Common myeloid progenitor, CD34-positive (primary cell): ENCODE data around the gene RAB4A.

Source experiments
- CTCF ChIA-PET: fragments of 350-600 bp; sonication (Branson Sonifier 250); formaldehyde crosslinking; loops from one replicate; lab custom pipeline; 2021; ENCODE audit warnings: antibody characterized with exemption; lab: Charles Lee
- POLR2A ChIA-PET: fragments of 350-600 bp; sonication (Branson Sonifier 250); formaldehyde crosslinking; loops from one replicate; lab custom pipeline; 2021; ENCODE audit warnings: antibody characterized with exemption; lab: Charles Lee
- DNase-seq, 3 donors: peaks; one replicate each; pipeline versions ENCODE4 v3.0.0 to v3.0.0-alpha.2; 2013
- H3K27ac ChIP-seq, 2 experiments: 1 replicate in 1 of 2; 2 replicates in 1 of 2; pipeline ENCODE4 v1.7.0; 2013; ENCODE audit warnings: inconsistent platforms in 2 of 2, low read length in 2 of 2, mild to moderate bottlenecking in 2 of 2, low read depth in 1 of 2, moderate library complexity in 1 of 2; ENCODE audit not compliant: severe bottlenecking in 2 of 2, insufficient read depth in 1 of 2, poor library complexity in 1 of 2
- H3K27me3 ChIP-seq, 5 experiments: replicated peaks in 2 of 5; 1 replicate in 3 of 5; 2 replicates in 2 of 5; pipeline versions ENCODE4 v1.6.1 to v1.7.0; 2013; ENCODE audit warnings: low read length in 4 of 5, mild to moderate bottlenecking in 2 of 5, moderate library complexity in 2 of 5, inconsistent platforms in 1 of 5; ENCODE audit not compliant: insufficient read depth in 5 of 5, control insufficient read depth in 4 of 5
- H3K36me3 ChIP-seq, 4 experiments: 1 replicate in 2 of 4; 2 replicates in 2 of 4; pipeline versions ENCODE4 v1.6.1 to v1.7.0; 2013; ENCODE audit warnings: low read length in 3 of 4, control low read depth in 1 of 4, mild to moderate bottlenecking in 1 of 4; ENCODE audit not compliant: control insufficient read depth in 4 of 4, insufficient read depth in 4 of 4
- H3K4me1 ChIP-seq, 4 experiments: 1 replicate in 3 of 4; 2 replicates in 1 of 4; pipeline versions ENCODE4 v1.6.1 to v1.7.1; 2013; ENCODE audit warnings: low read length in 3 of 4, mild to moderate bottlenecking in 3 of 4, control low read depth in 1 of 4, inconsistent platforms in 1 of 4, moderate library complexity in 1 of 4; ENCODE audit not compliant: control insufficient read depth in 4 of 4, insufficient read depth in 4 of 4; ENCODE audit errors: control extremely low read depth in 1 of 4
- H3K4me3 ChIP-seq, 7 experiments: 1 replicate in 4 of 7; 2 replicates in 3 of 7; pipeline versions ENCODE4 v1.5.1 to v1.7.0; 2013; ENCODE audit warnings: mild to moderate bottlenecking in 7 of 7, low read length in 6 of 7, moderate library complexity in 6 of 7, inconsistent platforms in 2 of 7, low read depth in 2 of 7, control low read depth in 1 of 7; ENCODE audit not compliant: insufficient read depth in 4 of 7, control insufficient read depth in 1 of 7; ENCODE audit errors: extremely low read depth in 1 of 7
- H3K9me3 ChIP-seq, 5 experiments: 1 replicate in 4 of 5; 2 replicates in 1 of 5; pipeline versions ENCODE4 v1.6.1 to v1.7.1; 2013; ENCODE audit warnings: low read length in 4 of 5, mild to moderate bottlenecking in 2 of 5, inconsistent platforms in 1 of 5, low read depth in 1 of 5, moderate library complexity in 1 of 5; ENCODE audit not compliant: control insufficient read depth in 4 of 5, insufficient read depth in 2 of 5; ENCODE audit errors: control extremely low read depth in 1 of 5
- WGBS: methylation state at CpG from one replicate; pipeline ENCODE4 v1.1.5; 2013; ENCODE audit not compliant: insufficient coverage; 5-methylcytosine and 5-hydroxymethylcytosine counted together

The RAB4A gene

GRCh38 chr1:229349463-229350385 lies 78.8 kb downstream of the RAB4A start:
- peaks cover 0 to 11% (median 5%) of the 10 kb centered on the region in 5 experiments for H3K27me3 ChIP-seq
- ChIA-PET POLR2A (no interaction called here), CTCF (interaction anchor here (1.3 to 3.6 kb wide), 2 partner anchors 21 to 92 kb away, joined by 3 to 14 read pairs; no protein-coding TSS in a partner anchor)
- H3K4me1 ChIP-seq, result peaks cover 0 to 3% (median 0%) of the 10 kb centered on the region in 4 experiments
- peak overlapping the region in 1 of 2 experiments; percentile 39 for H3K27ac ChIP-seq
- 86% methylated on average over 6 of the region's 8 CpGs for WGBS
- DNase-seq, result no peak
- no peaks in the 10 kb centered on the region for H3K36me3 ChIP-seq
- H3K9me3 ChIP-seq, result peaks cover 0 to 7% (median 5%) of the 10 kb centered on the region in 5 experiments
- no peak overlapping the region for H3K4me3 ChIP-seq

- WGBS, result no CpG with 5 or more reads among the region's 2 CpGs
- Histone ChIP-seq H3K36me3 (no peaks in the 10 kb centered on the region), H3K4me1 (no peaks in the 10 kb centered on the region), H3K27ac (no peak overlapping the region), H3K9me3 (peaks cover 0 to 11% (median 6%) of the 10 kb centered on the region in 5 experiments), H3K4me3 (no peak overlapping the region), H3K27me3 (peaks cover 0 to 7% (median 4%) of the 10 kb centered on the region in 5 experiments)
- ChIA-PET CTCF (interaction anchor here (1.3 kb wide), 1 partner anchor 9 kb away, joined by 4 read pairs; no protein-coding TSS in a partner anchor), POLR2A (no interaction called here)
- DNase-seq, result no peak
Measured at GRCh38 chr1:229352975-229353374, 82.1 kb downstream of the RAB4A start.

GRCh38 chr1:229354226-229354625 lies 83.3 kb downstream of the RAB4A start:
- no peaks in the 10 kb centered on the region for H3K36me3 ChIP-seq
- H3K27ac ChIP-seq, result no peak overlapping the region
- no peaks in the 10 kb centered on the region for H3K4me1 ChIP-seq
- H3K4me3 ChIP-seq, result no peak overlapping the region
- H3K9me3 ChIP-seq, result peaks cover 0 to 11% (median 6%) of the 10 kb centered on the region in 5 experiments
- ChIA-PET CTCF (interaction anchor here (0.7 to 1.3 kb wide), 2 partner anchors 10 to 95 kb away, joined by 3 to 4 read pairs; no protein-coding TSS in a partner anchor), POLR2A (no interaction called here)
- peaks cover 0 to 7% (median 4%) of the 10 kb centered on the region in 5 experiments for H3K27me3 ChIP-seq
- no peak for DNase-seq
